Forelimb muscle (tissue), 1 donor: Measurements from ENCODE around the gene NME7. TPM values are rescaled to one million over a fixed set of nuclear protein-coding genes. Genes with fewer than 3 reads are reported as not detected.
"Not testable (repeated sequence)": the region's sequence is repeated elsewhere in the genome, so short reads cannot be mapped to it uniquely, and the experiment has no call there.

Source experiments
- DNase-seq: peaks from one replicate; pipeline ENCODE4 v3.0.0-alpha.2; 2013; ENCODE audit warnings: low read depth
- polyA plus RNA-seq: library from polyadenylated mRNA; unstranded; fragments of 120-200 nt; gene quantifications from one replicate; pipeline ENCODE4 v1.2.1, GENCODE V29; 2013; ENCODE audit not compliant: insufficient read length

NME7 gene
- polyA plus RNA-seq, 1 donor = 15.7 TPM

- DNase-seq = no peak
These were observed 240.3 kb downstream of the NME7 start for GRCh38 chr1:169127305-169127704.

- DNase-seq = no peak
These were observed 241.3 kb downstream of the NME7 start for GRCh38 chr1:169126335-169126734.

DNA sequence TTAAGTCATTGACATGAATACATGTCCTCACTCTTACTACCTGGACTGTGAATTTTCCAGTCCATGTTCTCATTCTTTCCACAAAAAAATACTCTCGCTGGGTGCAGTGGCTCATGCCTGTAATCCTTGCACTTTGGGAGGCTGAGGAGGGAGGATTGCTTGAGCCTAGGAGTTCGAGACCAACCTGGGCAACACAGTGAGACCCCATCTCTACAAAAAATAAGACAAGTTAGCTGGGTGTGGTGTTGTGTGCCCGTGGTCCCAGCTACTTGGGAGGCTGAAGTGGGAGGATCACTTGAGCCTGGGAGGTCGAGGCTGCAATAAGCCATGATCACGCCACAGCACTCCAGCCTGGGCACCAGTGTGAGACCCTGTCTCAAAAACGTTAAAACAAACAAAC lies 242.0 kb downstream of the NME7 start:
- DNase-seq = not testable (repeated sequence)

- DNase-seq = no peak
These were observed 243.1 kb downstream of the NME7 start for GRCh38 chr1:169124459-169124858.

DNA sequence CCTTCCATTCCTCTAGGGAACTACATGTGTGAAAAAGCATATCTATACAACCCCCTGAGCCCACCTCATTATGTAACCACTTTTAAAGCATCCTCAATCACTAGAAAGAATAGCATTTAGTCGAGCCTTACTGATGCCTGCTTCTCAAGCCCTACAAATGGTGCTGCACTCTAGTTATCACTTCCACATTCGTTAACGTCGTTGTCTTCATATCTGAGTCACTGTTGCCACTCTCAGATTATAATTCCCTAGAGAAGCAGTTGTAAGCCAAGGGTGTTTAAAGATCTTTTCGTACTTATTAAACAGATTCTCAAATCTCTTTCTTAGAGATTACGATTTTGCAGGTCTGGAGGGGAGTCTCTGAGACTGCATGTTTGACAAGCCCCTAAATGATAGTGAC lies 244.6 kb downstream of the NME7 start:
- DNase-seq = no peak

DNA sequence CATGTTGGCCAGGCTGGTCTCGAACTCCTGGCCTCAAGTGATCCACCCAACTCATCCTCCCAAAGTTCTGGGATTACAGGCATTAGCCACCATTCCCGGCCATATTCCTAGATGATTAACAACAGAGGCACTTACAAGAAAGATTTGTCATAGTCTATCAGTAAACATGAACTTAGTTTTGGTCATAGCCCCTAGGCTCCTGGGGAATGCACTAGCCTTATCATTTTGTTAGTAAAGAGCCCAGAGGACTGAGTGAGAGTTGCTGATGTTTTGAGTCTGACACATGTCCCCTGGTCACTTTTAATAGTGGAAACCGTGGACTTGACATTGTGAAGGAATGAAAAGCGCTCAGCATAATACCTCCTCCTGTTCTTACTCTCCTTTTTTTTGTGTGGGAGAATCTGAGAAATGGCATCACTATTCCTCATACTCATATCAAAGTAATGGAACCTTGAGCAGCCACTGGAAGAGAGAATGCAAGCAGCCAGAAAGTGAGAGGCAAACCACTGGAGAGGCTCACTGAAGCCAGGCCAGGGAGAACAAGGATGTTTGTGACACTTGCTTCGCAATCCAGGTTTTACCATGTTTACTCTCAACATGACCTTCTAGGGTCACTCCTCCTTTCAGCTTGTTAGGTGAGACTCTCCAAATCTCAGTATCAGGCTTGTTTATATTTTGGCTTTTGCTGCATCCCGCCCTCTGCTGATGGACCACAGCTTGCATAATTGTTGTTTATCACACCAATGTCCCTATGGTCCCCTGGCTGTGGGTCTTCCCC lies 246.3 kb downstream of the NME7 start:
- DNase-seq = no peak

GRCh38 chr1:169120066-169120465 lies 247.5 kb downstream of the NME7 start:
- no peak for DNase-seq

DNA sequence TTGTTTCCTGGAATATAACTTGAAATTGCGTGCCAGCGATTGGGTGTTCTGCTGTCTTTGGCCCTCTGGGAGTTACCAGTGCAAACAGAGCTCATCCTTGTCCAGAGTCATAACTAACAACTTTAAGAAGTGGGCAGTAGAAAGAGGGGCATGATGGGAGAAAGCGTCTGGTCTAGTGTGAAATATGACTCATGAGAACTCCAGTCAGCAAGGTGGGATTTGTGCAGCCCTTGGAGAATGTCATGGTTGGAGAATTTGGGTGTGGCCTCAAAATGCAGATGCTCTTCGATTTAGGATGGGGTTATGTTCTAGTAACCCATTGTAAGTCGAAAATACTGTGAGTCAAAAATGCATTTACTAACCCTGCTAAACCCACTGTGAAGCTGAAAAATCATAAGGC lies 248.2 kb downstream of the NME7 start:
- DNase-seq = no peak

- DNase-seq = no peak
These were observed 249.4 kb downstream of the NME7 start for GRCh38 chr1:169118227-169118626.

DNA sequence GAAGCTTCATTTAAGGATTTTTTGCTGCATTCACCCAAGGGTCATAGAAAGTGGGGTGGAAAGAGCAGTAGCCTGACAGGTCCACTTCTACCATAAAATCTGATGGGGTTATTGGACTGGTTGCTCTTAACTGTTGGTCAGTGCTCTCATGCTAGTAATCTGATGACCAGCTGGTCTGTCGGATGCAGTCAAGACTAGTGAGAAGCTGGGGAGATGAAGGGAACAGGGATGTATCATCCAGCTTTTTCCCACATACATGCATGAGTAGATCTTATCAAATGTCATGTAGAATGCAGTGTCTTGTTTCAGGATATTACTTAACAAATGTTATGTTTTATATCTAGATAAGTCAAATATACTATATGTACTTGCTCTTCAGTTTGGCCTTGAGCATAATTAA lies 250.0 kb downstream of the NME7 start:
- DNase-seq = no peak

DNA sequence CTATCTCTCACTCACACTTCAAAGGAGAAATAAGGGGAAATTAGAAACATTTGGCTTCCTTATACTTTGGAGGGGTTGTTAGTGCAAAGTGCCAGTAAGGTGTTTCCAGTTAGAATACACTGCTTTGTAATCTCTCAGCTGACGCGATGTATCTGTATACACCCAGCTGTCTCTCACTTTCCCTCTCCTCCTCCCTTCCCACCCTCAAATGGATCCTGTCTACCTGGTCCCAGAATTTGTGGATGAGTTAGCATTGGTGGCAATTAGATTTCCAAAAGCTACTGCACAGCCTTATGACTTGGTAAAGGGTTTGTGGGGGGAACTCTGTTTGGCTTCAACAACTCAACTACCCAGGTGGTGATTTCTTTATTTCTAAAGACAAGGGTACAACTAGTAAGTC lies 250.6 kb downstream of the NME7 start:
- DNase-seq = no peak

DNA sequence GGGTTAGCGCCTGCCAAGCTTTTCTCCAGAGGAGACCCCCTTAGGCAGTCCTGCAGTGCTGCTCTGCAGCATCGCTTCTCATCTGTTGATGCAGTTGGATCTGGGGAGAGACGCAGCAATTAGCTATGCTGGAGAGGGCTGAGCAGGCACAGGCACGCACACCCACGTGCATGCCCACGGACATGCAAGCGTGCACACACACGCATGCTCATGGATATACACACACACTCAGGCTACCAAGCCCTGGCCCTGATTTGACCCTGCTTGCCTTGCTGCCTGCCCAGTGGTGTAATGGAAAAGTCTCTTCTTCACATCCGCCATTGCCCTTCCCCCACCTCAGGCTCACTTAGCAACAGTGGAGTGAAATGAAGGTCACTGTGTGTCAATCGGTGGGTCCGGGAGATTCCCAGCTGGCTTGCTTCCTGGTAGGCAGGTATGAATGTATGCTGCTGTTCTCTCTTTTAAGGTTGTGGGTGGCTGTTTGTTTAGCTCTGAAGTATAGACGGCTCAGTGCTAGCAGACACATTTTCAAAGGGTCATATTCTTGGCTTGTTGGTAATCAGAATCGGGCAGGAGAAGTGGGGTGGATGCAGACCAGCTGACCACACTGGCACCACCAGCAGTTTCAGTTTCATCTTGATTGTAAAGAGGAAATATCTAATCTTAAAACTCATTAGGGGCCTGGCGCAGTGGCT lies 251.6 kb downstream of the NME7 start:
- no peak for DNase-seq

DNA sequence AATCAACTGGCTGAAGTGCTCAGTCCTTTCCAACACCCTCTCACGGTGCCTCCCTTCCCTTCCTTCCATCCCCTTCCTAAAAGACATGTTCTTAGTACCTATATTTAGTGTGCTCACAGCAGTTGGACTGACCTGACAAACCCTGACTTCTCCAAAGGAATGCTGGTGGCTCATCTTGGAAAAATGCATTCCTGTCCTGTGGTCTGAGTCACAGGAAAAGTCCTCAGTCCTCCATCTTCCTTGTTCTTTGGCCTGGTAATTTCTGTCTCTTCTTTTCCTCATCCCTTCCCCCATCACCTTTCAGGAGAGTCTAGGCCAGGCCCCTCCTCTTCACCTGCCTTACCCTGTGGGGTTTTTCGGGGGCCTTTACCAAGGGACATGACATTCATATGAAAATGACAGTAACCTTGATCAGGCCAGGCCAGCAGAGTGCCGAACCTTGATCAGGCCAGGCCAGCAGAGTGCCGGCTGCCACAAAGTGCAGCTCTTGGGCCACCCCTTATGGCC lies 253.9 kb downstream of the NME7 start:
- no peak for DNase-seq

DNA sequence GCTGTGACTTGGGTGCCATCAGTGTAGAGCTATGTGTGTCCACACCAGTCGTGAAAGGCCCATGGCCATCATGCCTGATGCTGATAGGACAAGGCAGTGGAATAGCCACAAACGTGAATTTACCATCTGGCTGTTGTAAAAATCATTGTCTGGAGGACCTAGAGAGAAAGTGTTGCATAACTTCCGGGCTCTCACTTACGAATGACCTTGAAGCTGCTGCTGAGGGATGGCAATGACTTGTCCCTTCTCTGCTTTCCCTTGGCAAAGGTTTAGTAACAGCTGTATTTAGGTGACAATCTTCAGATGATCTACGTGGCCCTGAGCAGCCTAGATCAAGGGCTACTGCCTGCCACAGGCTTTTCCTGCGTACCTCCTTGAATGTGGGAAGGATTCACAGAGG lies 255.4 kb downstream of the NME7 start:
- DNase-seq = no peak

DNA sequence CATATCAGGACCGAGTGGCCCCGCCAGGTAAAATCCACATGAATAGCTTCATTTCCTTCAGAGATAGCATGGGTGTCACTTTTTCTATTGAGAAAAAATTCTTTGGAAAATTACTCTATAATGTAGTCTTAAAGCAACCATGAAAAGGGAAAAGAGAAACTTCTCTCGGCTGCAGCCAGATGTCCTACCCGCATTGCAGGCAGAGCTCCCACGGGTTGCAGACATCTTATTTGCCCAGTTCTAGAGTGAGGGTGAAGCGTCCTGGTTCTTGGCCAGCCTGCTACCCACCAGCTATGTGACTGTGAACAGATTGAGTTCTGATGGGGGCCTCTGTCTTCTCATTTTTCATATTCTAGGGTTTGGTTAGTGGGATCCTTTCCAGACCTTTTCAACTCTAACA lies 256.1 kb downstream of the NME7 start:
- no peak for DNase-seq

GRCh38 chr1:169110689-169111447 lies 256.7 kb downstream of the NME7 start:
- no peak for DNase-seq

DNA sequence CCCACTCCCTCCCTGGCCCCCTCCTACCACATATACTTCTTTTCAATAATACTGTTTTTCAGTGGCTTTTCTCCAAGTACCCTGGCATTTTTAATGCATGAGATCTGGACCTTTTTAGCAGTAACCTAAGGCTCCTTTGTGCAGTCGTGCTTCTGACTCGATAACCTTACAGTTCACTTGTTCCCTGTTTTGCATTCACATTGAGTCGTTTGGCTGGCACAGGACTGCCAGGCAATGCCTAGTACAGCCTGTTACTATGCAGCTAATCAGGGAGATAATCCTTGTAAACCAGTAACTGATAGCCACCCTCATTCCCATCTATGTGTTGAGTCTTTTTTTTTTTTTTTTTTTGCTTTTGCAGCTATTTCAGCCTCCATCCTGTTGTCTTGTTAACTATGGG lies 257.4 kb downstream of the NME7 start:
- no peak for DNase-seq

DNA sequence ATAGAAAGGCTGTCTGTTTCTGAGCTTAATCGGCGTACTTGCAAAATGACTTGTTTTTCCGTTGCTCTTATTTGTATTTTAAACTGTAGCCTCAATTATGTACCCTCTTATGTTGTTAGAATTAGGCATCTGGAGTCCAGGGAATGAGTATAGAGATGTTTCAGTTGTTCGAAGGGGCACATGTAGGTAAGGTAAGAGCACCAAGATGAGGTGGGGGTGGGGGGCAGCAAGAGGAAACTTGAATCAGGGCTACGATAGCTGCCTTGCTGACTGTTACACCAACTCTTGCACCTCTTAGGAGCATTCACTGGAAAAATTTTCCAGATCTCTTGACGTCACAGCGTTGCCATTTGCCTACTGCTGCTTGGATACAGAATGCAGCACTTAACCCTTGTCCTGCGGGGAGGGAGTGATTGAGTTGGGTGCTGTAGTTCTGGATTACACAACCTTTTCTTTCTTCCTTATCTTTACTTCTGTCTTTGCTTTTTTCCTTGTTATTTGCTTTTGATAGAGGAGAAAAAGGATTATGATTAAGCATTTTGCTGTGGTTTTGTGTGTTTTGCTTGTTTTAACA lies 257.9 kb downstream of the NME7 start:
- DNase-seq = no peak

DNA sequence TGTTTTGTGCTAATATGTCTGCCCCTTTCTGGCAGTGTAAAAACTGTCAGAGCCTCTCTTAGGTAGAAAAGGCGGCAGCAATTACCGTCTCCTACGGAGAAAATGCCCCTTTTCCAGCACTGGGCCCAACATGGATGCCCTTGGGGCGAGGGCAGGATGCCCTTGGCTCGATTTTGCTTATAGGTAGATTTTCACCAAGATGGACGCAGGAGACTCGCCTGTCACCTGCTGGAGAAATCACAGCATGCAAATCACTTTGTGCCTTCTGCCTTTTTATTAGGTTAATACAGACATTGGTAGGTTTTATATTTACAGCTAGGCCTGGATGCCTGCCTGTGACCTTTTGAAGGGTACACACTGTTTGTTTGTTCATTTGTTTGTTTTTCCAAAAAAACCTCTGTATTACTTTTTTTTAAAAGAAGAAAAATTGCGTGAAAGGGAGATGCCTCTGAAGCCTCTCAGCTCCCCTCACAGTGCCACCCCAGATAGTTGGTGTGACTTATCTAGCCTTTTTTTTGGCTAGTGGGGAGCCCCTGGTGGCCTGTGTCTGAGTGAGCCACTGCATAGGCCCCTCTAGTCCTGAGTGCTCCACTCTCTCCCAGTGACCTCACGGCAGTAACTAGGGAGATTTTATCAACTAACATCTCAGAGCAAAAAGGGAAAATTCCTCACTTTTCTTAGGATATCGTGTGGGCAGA lies 258.6 kb downstream of the NME7 start:
- no peak for DNase-seq

- DNase-seq = no peak
These were observed 259.4 kb downstream of the NME7 start for GRCh38 chr1:169108223-169108622.

DNA sequence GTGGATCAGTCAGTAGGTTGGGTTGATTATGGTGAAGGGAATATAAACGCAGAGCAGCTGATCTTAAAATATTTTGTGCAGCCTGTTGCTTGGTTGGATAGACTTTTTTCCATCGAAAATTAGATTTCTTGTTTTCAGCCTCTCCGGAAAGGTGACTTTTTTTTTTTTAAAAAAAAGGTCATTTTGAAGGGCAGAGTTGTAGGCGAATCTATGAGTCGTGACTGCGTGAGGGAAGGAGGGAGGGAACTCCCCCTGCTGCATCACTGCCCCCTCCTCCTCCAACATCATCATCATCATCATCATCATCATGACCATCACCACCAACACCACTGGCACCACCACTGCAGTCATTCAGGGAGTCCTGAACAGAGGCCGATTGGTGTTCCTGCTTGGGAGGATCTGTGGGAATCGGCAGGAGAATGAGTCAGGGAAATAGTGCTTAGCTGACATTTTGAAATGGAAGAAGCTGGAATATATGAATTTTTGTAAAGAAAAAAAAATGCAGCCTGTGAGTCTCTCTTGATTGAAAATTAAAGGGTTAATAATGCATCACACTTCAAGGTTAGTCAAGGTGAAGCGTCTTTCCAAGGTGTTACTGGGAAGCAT lies 259.9 kb downstream of the NME7 start:
- no peak for DNase-seq
